Measurements from ENCODE around the gene SLC2A6. TPM values are rescaled to one million over a fixed set of nuclear protein-coding genes. Genes with fewer than 3 reads are reported as not detected.

SLC2A6 gene
- total and polyA plus RNA-seq, 2 experiments from 2014 or later = 7.3 to 10.6 TPM

DNA sequence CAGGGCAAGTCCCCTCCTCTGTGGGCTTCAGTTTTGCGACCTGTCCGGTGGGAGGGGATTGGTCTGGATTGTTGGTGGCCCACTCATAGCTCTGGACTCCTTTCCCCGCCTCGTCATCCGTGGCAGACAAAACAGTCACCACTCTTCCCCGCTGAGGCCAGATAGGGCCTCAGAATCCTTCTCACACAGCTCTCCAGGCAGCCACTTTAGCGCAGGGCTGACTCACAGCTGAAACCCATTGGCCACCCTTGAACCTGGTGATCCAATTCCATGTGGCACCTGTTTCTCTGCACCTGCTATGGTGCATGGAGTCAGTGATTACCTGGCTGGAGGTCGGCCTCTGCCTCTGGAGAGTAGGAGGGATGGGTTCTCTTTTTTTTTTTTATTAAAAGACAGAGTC lies 34.9 kb downstream of the SLC2A6 start:
- WGBS (ENCODE audit: low lambda C conversion rate, missing lambda C conversion rate) = 82% methylated on average over 8 of the region's 8 CpGs
- Histone ChIP-seq H3K79me2 (no peaks in the 10 kb centered on the region), H3K9me2 (replicated peaks; ENCODE audit: insufficient read depth) (no peaks in the 10 kb centered on the region), H3K4me2 (no peak overlapping the region), H3K9me3 (ENCODE audit: low read depth) (no peaks in the 10 kb centered on the region), H3K27ac (no peak overlapping the region), H3K4me3 (no peak overlapping the region), H3K27me3 (no peaks in the 10 kb centered on the region), H3K36me3 (replicated peaks; ENCODE audit: insufficient read depth, low read depth) (no peaks in the 10 kb centered on the region), H3K4me1 (ENCODE audit: insufficient read depth) (no peaks in the 10 kb centered on the region), H4K20me1 (ENCODE audit: insufficient read depth, poor library complexity, severe bottlenecking) (no peaks in the 10 kb centered on the region), H2AFZ (no peak overlapping the region)
- no peak for TF ChIP-seq EZH2 (IDR thresholded peaks at IDR 0.05; ENCODE audit: borderline replicate concordance)
- no peak for TF ChIP-seq EZH2phosphoT487 (IDR thresholded peaks at IDR 0.05; ENCODE audit: low read depth, severe bottlenecking, unreplicated experiment)
- TF ChIP-seq, protein P1, sequence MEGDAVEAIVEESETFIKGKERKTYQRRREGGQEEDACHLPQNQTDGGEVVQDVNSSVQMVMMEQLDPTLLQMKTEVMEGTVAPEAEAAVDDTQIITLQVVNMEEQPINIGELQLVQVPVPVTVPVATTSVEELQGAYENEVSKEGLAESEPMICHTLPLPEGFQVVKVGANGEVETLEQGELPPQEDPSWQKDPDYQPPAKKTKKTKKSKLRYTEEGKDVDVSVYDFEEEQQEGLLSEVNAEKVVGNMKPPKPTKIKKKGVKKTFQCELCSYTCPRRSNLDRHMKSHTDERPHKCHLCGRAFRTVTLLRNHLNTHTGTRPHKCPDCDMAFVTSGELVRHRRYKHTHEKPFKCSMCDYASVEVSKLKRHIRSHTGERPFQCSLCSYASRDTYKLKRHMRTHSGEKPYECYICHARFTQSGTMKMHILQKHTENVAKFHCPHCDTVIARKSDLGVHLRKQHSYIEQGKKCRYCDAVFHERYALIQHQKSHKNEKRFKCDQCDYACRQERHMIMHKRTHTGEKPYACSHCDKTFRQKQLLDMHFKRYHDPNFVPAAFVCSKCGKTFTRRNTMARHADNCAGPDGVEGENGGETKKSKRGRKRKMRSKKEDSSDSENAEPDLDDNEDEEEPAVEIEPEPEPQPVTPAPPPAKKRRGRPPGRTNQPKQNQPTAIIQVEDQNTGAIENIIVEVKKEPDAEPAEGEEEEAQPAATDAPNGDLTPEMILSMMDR (IDR thresholded peaks at IDR 0.05; ENCODE audit: poor library complexity) = no peak
- DNase-seq (ENCODE audit: low spot score) = no peak

DNA sequence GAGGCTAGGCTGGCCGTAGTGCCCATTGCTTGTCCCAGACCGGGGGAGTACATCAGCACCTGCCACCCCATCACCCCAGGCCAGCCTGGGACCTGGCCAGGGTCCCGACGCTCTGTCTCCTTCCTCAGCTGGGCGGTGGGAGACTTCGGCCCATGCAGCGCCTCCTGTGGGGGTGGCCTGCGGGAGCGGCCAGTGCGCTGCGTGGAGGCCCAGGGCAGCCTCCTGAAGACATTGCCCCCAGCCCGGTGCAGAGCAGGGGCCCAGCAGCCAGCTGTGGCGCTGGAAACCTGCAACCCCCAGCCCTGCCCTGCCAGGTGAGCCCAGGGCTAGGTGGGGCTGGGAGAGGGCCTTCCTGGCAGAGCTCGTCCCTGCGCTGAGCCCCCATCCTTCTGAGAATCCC lies 35.7 kb downstream of the SLC2A6 start:
- H3K27me3 ChIP-seq = no peaks in the 10 kb centered on the region
- no peaks in the 10 kb centered on the region for H3K9me3 ChIP-seq (ENCODE audit: low read depth)
- 96% methylated on average over 15 of the region's 15 CpGs for WGBS (ENCODE audit: low lambda C conversion rate, missing lambda C conversion rate)
- no peaks in the 10 kb centered on the region for H3K79me2 ChIP-seq
- H3K4me1 ChIP-seq (ENCODE audit: insufficient read depth) = no peaks in the 10 kb centered on the region
- no peak overlapping the region for H2AFZ ChIP-seq
- no peaks in the 10 kb centered on the region for H3K9me2 ChIP-seq (replicated peaks; ENCODE audit: insufficient read depth)
- TF ChIP-seq EZH2 (IDR thresholded peaks at IDR 0.05; ENCODE audit: borderline replicate concordance) = no peak
- TF ChIP-seq, protein P1 (IDR thresholded peaks at IDR 0.05; ENCODE audit: poor library complexity) = no peak
- TF ChIP-seq EZH2phosphoT487 (IDR thresholded peaks at IDR 0.05; ENCODE audit: low read depth, severe bottlenecking, unreplicated experiment) = no peak
- no peak overlapping the region for H3K4me2 ChIP-seq
- H3K27ac ChIP-seq = no peak overlapping the region
- H4K20me1 ChIP-seq (ENCODE audit: insufficient read depth, poor library complexity, severe bottlenecking) = no peaks in the 10 kb centered on the region
- no peak for DNase-seq (ENCODE audit: low spot score)
- no peaks in the 10 kb centered on the region for H3K36me3 ChIP-seq (replicated peaks; ENCODE audit: insufficient read depth, low read depth)
- H3K4me3 ChIP-seq = no peak overlapping the region

DNA sequence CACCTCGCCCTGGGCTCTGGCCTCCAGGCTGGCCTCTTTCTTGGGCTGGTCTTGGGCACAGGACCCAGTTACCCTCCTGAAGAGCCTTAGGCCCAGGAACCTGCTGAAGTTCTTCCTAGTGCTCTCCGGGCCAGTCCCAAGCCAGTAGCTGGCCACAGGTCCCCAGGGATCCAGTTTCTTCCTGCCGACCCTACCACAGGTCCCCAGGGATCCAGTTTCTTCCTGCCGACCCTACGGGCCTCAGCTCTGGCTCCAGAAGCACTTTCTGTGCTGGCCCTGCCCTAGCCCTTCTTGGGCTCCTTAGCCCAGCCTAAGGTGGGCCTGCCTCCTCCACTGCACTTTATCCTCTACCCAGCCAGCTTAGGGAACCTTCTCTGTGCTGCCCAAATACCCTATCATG lies 37.3 kb downstream of the SLC2A6 start:
- Histone ChIP-seq H3K9me3 (ENCODE audit: low read depth) (no peaks in the 10 kb centered on the region), H3K4me2 (no peak overlapping the region), H3K79me2 (no peaks in the 10 kb centered on the region), H3K9me2 (replicated peaks; ENCODE audit: insufficient read depth) (no peaks in the 10 kb centered on the region), H3K27ac (no peak overlapping the region), H2AFZ (no peak overlapping the region), H3K27me3 (no peaks in the 10 kb centered on the region), H4K20me1 (ENCODE audit: insufficient read depth, poor library complexity, severe bottlenecking) (no peaks in the 10 kb centered on the region), H3K4me3 (no peak overlapping the region), H3K4me1 (ENCODE audit: insufficient read depth) (no peaks in the 10 kb centered on the region), H3K36me3 (replicated peaks; ENCODE audit: insufficient read depth, low read depth) (no peaks in the 10 kb centered on the region)
- 89% methylated on average over 5 of the region's 5 CpGs for WGBS (ENCODE audit: low lambda C conversion rate, missing lambda C conversion rate)
- TF ChIP-seq, protein P1 (IDR thresholded peaks at IDR 0.05; ENCODE audit: poor library complexity) = no peak
- no peak for TF ChIP-seq EZH2phosphoT487 (IDR thresholded peaks at IDR 0.05; ENCODE audit: low read depth, severe bottlenecking, unreplicated experiment)
- no peak for DNase-seq (ENCODE audit: low spot score)

DNA sequence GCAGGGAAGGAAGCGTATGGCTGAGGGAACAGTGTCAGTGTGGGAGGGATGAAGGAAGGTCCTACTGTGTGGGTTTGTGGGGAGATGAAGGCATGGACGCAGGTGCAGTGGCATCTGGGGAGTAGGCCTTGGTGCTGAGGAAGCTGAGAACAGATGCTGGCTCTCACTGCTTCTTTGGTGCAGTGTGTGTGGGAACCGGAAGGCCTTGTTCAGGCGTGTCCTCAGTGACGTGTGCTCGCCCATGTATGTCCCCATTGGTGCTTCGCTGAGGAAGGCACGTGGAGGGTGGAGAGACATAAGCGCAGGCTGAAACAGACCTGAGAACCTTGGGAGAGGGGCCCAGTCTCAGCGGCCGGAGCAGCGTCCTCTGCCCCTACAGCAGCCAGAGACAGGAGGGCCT lies 38.0 kb downstream of the SLC2A6 start:
- DNase-seq (ENCODE audit: low spot score) = no peak
- no peaks in the 10 kb centered on the region for H3K9me3 ChIP-seq (ENCODE audit: low read depth)
- TF ChIP-seq, protein P1 (IDR thresholded peaks at IDR 0.05; ENCODE audit: poor library complexity) = no peak
- no peak for TF ChIP-seq EZH2 (IDR thresholded peaks at IDR 0.05; ENCODE audit: borderline replicate concordance)
- TF ChIP-seq EZH2phosphoT487 (IDR thresholded peaks at IDR 0.05; ENCODE audit: low read depth, severe bottlenecking, unreplicated experiment) = no peak
- H3K9me2 ChIP-seq (replicated peaks; ENCODE audit: insufficient read depth) = no peaks in the 10 kb centered on the region
- no peaks in the 10 kb centered on the region for H4K20me1 ChIP-seq (ENCODE audit: insufficient read depth, poor library complexity, severe bottlenecking)
- H2AFZ ChIP-seq = no peak overlapping the region
- no peaks in the 10 kb centered on the region for H3K4me1 ChIP-seq (ENCODE audit: insufficient read depth)
- no peak overlapping the region for H3K27ac ChIP-seq
- H3K36me3 ChIP-seq (replicated peaks; ENCODE audit: insufficient read depth, low read depth) = no peaks in the 10 kb centered on the region
- WGBS (ENCODE audit: low lambda C conversion rate, missing lambda C conversion rate) = 93% methylated on average over 12 of the region's 12 CpGs
- H3K4me2 ChIP-seq = no peak overlapping the region
- no peaks in the 10 kb centered on the region for H3K27me3 ChIP-seq
- no peak overlapping the region for H3K4me3 ChIP-seq
- no peaks in the 10 kb centered on the region for H3K79me2 ChIP-seq
